ENCODE results near the gene GGTLC3. TPM values are rescaled to one million over a fixed set of nuclear protein-coding genes. Genes with fewer than 3 reads are reported as not detected.
"Not testable (repeated sequence)": the region's sequence is repeated elsewhere in the genome, so short reads cannot be mapped to it uniquely, and the experiment has no call there.

GGTLC3 gene
- total and polyA plus RNA-seq, 9 donors = 0.21 to 0.23 TPM; not detected in 7

DNA sequence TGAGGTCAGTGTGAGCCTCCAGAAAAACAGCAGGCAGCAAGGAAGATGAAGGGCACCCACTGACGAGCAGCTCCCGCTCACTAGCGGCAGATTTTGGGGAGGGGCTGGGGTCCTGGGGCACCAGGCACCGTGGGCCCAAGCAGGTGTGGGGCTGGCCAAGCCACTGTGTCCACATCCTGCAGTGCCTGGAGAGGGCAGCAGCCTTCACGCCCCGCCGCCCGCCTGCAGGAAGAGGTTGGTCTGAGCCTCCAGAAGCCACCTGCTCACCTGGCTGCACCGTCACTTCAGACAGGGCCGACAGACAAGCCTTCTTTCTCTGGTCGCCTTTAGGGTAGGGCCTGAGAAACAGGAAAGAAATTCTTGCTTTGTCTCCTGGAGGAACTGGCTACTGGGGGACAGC is 25.4 kb upstream of the GGTLC3 start:
- not testable (repeated sequence) for H3K27ac ChIP-seq (ENCODE audit: low read length); H3K4me3 ChIP-seq (ENCODE audit: low read length); H3K4me1 ChIP-seq (ENCODE audit: control insufficient read depth, insufficient read depth, low read length); H3K9me3 ChIP-seq (replicated peaks; ENCODE audit: control insufficient read depth, low read depth, low read length); H3K36me3 ChIP-seq (ENCODE audit: control insufficient read depth, insufficient read depth, low read length); H3K27me3 ChIP-seq (ENCODE audit: control insufficient read depth, insufficient read depth, low read length); DNase-seq
- no CpG with 5 or more reads among the region's 11 CpGs for WGBS (ENCODE audit: insufficient coverage)

DNA sequence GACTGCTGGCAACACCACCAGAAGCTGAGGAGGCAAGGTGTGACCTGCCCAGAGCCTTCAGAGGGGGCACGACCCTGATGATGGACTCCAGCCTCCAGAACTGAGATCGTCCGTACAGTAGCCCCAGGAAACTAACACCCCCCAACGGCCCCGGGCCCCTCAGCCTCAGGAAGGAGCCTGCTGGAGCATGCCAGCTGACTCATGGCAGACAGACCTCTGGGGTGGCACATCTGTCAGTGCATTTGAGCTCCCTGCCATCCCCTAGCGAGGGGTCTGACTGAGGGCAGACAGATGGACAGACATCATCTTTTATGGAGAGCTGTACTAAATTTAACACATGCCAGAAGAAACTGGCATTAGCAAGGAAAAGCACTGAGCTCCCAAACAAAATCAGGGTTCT is 22.0 kb upstream of the GGTLC3 start:
- not testable (repeated sequence) for H3K36me3 ChIP-seq (ENCODE audit: control insufficient read depth, insufficient read depth, low read length); DNase-seq; H3K4me3 ChIP-seq (ENCODE audit: low read length); H3K9me3 ChIP-seq (replicated peaks; ENCODE audit: control insufficient read depth, low read depth, low read length); H3K4me1 ChIP-seq (ENCODE audit: control insufficient read depth, insufficient read depth, low read length); H3K27me3 ChIP-seq (ENCODE audit: control insufficient read depth, insufficient read depth, low read length); H3K27ac ChIP-seq (ENCODE audit: low read length)
- no CpG with 5 or more reads among the region's 6 CpGs for WGBS (ENCODE audit: insufficient coverage)

DNA sequence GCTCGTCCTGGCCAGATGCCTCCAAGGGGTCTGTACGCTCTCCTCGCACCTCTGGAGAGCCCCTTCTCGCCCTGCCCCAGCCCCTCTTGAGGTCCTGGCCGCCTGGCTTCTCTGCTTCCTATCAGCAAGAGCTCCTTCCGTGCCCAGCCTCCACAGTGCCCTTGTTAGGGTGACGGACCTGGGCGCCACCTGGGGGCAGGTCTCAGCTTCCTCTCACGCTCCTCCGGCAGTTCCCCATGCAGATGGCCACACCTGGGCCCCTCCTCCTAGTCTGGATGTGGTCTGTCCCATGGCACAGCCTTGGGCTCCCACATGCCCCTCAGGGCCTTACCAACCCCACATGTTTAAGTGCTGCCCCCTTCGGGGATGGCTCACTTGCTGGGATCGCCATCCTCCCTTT is 16.4 kb upstream of the GGTLC3 start:
- no CpG with 5 or more reads among the region's 12 CpGs for WGBS (ENCODE audit: insufficient coverage)
- not testable (repeated sequence) for H3K27ac ChIP-seq (ENCODE audit: low read length); H3K4me3 ChIP-seq (ENCODE audit: low read length); DNase-seq; H3K9me3 ChIP-seq (replicated peaks; ENCODE audit: control insufficient read depth, low read depth, low read length); H3K4me1 ChIP-seq (ENCODE audit: control insufficient read depth, insufficient read depth, low read length); H3K36me3 ChIP-seq (ENCODE audit: control insufficient read depth, insufficient read depth, low read length); H3K27me3 ChIP-seq (ENCODE audit: control insufficient read depth, insufficient read depth, low read length)

DNA sequence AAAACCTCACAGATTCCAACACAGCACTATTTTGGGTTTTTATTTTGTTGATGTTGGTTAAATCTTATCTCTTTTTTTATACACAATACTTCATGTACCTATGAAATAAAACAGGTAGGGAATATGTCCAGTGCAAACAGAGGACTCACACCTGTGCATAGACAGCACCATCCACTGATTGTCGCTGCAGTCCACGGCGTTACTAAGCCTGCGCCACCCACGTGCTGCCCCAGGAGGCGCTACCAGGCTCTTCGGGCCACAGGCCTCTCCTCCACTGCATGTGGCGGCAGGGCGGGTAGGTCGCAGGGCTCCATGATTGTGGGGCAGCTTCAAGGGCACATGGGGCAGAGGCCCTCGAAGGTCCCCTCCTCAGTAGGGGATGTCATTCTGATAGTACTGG is 15.7 kb upstream of the GGTLC3 start:
- H3K4me1 ChIP-seq (ENCODE audit: control insufficient read depth, insufficient read depth, low read length); H3K27ac ChIP-seq (ENCODE audit: low read length); H3K9me3 ChIP-seq (replicated peaks; ENCODE audit: control insufficient read depth, low read depth, low read length); H3K27me3 ChIP-seq (ENCODE audit: control insufficient read depth, insufficient read depth, low read length); DNase-seq; H3K36me3 ChIP-seq (ENCODE audit: control insufficient read depth, insufficient read depth, low read length); H3K4me3 ChIP-seq (ENCODE audit: low read length): not testable (repeated sequence)
- WGBS (ENCODE audit: insufficient coverage) = no CpG with 5 or more reads among the region's 11 CpGs

DNA sequence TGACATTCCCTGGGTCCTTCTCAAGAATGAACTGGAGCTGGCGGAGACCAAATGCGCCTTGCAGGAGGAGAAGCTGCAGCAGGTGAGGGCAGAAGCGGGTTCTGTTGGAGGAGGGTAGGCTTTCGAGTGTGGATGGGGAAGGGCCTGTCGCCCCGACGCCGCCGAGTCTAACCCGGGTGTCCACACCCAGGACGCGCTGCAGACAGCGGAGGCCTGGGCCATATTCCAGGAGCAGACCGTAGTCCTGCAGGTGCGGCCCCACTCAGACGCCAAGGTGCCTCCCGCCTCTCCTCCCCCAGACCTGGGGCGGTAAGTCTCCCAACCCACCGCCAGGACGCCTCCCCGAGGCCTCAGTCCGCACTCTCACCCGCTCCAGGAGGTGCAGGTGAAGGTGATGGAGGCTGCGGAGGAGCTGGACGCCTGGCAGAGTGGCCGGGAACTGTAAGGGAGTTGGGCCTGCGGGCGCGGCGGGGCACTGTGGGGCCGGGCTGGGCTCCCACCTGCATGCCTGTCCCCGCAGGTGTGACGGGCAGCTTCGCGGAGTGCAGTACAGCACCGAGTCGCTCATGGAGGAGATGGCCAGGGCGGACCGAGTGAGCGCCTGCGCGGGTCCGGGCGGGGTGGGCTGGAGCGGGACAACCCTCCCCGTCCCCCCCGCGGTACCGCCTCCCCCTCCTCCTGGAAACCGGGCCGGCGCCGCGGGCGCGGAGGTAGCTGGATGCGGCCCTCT is 11.6 kb upstream of the GGTLC3 start:
- DNase-seq; H3K27ac ChIP-seq (ENCODE audit: low read length); H3K9me3 ChIP-seq (replicated peaks; ENCODE audit: control insufficient read depth, low read depth, low read length); H3K4me3 ChIP-seq (ENCODE audit: low read length); H3K27me3 ChIP-seq (ENCODE audit: control insufficient read depth, insufficient read depth, low read length); H3K36me3 ChIP-seq (ENCODE audit: control insufficient read depth, insufficient read depth, low read length); H3K4me1 ChIP-seq (ENCODE audit: control insufficient read depth, insufficient read depth, low read length): not testable (repeated sequence)
- no CpG with 5 or more reads among the region's 57 CpGs for WGBS (ENCODE audit: insufficient coverage)

DNA sequence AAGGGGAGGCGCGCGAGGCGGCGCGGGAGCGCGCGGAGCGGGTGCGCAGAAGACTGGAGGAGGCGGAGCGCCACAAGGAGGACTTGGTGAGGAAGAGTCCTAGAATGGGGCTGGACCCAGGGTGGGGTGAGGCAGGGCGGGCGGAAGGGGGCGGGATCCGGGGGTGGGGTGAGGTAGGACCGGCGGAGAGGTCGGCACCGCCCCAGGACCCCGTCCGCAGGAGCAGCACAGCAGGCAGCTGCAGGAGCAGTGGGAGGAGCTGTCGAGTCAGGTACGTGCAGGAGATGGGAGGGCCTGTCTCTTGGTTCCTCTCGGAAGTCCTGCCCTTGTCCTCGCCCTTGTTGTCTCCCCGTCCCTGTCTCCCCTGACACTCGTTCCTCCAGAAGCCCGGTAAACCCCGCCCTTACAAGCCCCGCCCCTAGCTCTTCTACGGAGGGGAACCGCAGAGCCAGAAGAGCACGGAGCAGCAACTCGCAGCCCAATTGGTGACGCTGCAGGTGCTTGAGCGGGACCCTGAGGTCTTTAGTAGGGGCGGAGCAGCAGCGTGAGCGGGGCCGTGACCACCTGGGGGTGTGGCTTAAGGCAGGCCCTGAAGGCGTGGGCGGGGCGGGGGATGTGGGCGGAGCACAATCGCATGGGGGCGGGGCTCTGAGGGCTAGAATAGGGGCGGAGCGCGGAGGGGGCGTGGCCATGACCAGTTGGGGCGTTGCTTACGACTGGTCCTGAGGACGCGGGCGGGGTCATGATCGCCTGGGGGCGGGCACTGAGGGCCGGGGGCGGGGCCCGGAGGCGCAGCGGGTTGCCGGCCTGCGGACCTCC is 10.8 kb upstream of the GGTLC3 start:
- peak; percentile 22 for DNase-seq
- H3K9me3 ChIP-seq (replicated peaks; ENCODE audit: control insufficient read depth, low read depth, low read length); H3K27ac ChIP-seq (ENCODE audit: low read length); H3K36me3 ChIP-seq (ENCODE audit: control insufficient read depth, insufficient read depth, low read length); H3K27me3 ChIP-seq (ENCODE audit: control insufficient read depth, insufficient read depth, low read length); H3K4me1 ChIP-seq (ENCODE audit: control insufficient read depth, insufficient read depth, low read length): not testable (repeated sequence)
- peak overlapping the region; percentile 29 for H3K4me3 ChIP-seq (ENCODE audit: low read length)
- WGBS (ENCODE audit: insufficient coverage) = no CpG with 5 or more reads among the region's 66 CpGs

DNA sequence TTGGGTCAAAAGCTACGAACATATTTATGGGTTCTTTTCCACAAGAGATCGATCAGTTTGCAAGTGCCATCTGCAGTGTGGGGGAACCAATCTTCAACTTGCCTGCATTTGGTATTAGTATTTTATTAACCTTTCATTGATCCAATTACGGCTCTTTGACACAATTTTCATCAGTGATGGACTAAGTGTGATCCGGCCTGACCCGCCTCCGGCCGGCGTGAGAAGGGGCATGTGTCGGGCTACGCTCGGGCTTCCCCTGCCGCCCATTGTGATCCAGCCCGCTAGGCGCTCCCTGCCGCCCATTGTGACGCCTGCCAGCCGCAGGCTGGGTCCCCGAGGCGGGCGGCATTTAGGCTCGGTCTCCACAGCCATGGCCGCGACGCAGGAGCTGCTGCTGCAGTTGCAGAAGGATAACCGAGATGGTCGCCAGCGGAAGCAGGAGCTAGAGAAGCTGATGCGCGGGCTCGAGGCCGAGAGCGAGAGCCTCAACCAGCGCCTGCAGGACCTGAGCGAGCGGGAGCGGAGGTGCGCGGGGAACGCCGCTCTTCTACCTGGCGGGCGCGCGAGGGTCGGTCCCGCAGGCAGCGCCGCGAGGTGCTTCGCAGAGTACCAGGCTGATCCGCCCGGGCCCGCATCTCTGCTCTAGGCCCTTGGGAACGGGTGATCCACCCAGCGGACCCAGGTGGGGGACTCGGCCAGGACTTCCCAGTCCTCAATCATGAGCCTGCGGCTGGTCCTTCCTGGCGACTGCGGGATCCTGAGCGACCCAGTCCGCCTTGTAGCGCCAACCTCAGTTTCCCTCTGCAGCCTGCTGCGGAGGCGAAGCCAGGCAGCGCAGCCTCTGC is 10.0 kb upstream of the GGTLC3 start, which contains the start of gene TMEM191B:
Gene TMEM191B (plus strand): TSS at position 51 of the 845 bp plus-strand sequence. CDS start 179 bp downstream, at position 230.
- not testable (repeated sequence) for DNase-seq; H3K9me3 ChIP-seq (replicated peaks; ENCODE audit: control insufficient read depth, low read depth, low read length); H3K27ac ChIP-seq (ENCODE audit: low read length); H3K27me3 ChIP-seq (ENCODE audit: control insufficient read depth, insufficient read depth, low read length); H3K36me3 ChIP-seq (ENCODE audit: control insufficient read depth, insufficient read depth, low read length); H3K4me1 ChIP-seq (ENCODE audit: control insufficient read depth, insufficient read depth, low read length)
- H3K4me3 ChIP-seq (ENCODE audit: low read length) = peak within 1 kb of the TSS; percentile 29
- WGBS (ENCODE audit: insufficient coverage) = no CpG with 5 or more reads among the region's 65 CpGs

DNA sequence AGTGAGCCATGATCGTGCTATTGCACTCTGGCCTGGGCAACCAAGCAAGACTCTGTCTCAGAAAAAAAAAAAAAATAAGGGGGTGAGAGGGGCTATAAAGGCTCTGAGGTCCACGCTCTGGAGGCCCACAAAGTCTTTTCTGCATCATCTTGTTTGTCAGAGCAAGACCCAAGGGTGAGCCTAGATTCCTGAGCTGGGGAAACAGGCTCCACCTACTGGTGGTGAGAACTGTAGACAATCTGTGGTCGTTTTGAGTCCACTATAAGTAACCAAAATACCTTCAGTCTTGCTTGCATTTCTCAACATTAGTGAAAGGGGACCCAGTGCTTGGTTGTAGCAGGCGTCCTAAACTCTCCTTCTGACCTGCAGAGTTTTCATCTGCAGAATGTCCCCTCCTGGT is 5.4 kb upstream of the GGTLC3 start:
- H3K36me3 ChIP-seq (ENCODE audit: control insufficient read depth, insufficient read depth, low read length); H3K27ac ChIP-seq (ENCODE audit: low read length); H3K9me3 ChIP-seq (replicated peaks; ENCODE audit: control insufficient read depth, low read depth, low read length); H3K4me1 ChIP-seq (ENCODE audit: control insufficient read depth, insufficient read depth, low read length); H3K27me3 ChIP-seq (ENCODE audit: control insufficient read depth, insufficient read depth, low read length); H3K4me3 ChIP-seq (ENCODE audit: low read length); DNase-seq: not testable (repeated sequence)
- no CpG with 5 or more reads among the region's 4 CpGs for WGBS (ENCODE audit: insufficient coverage)

DNA sequence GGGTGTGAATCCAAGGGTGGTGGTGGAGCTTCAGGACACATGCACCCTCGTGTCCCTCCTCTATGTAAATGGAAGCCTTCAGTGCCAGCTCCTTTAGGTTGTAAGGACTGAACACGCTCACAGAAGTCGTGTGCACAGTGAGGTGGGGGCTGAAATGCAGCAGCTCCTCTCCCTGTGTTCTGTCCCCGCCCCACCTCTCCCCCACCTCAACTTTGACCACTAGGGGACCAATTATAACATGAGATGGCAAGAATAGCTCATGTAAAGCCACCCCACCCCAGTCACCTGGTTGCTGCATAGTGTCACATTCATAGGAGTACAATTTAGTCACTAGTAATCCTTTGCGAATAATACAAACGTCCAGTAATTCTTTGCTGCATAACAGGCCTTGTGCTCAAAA is 4.8 kb upstream of the GGTLC3 start:
- H3K9me3 ChIP-seq (replicated peaks; ENCODE audit: control insufficient read depth, low read depth, low read length); DNase-seq; H3K4me3 ChIP-seq (ENCODE audit: low read length); H3K27ac ChIP-seq (ENCODE audit: low read length); H3K4me1 ChIP-seq (ENCODE audit: control insufficient read depth, insufficient read depth, low read length); H3K36me3 ChIP-seq (ENCODE audit: control insufficient read depth, insufficient read depth, low read length); H3K27me3 ChIP-seq (ENCODE audit: control insufficient read depth, insufficient read depth, low read length): not testable (repeated sequence)
- WGBS (ENCODE audit: insufficient coverage) = no CpG with 5 or more reads among the region's 6 CpGs

DNA sequence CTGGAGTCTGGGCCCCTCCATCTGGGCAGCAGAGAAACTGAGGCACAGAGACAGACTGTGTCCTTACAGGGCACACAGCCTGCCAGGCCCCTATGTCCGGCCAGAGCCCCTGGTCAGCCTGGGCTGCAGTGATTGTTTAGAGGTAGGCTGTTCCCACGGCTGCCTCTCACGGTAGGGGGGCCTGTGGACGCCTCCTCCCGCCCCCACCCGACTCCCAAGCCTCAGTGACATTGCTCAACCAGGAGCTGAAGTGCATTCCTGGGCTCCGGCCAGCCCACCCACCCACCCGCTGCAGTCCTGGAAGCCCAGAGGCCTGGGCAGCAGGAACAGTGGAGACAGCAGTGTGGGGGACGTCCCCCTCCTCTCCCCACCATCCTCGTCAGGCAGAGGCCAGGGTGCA is 4.5 kb downstream of the GGTLC3 start:
- H3K27me3 ChIP-seq (ENCODE audit: control insufficient read depth, insufficient read depth, low read length); H3K4me1 ChIP-seq (ENCODE audit: control insufficient read depth, insufficient read depth, low read length); H3K27ac ChIP-seq (ENCODE audit: low read length); H3K9me3 ChIP-seq (replicated peaks; ENCODE audit: control insufficient read depth, low read depth, low read length); H3K36me3 ChIP-seq (ENCODE audit: control insufficient read depth, insufficient read depth, low read length); DNase-seq; H3K4me3 ChIP-seq (ENCODE audit: low read length): not testable (repeated sequence)
- WGBS (ENCODE audit: insufficient coverage) = no CpG with 5 or more reads among the region's 10 CpGs
